HG02840 (cell line): ENCODE measurements around the gene VWA3A.
A peak's percentile ranks its signal among the peaks of the same experiment; 100 is the strongest.
"Not testable (repeated sequence)": the region's sequence is repeated elsewhere in the genome, so short reads cannot be mapped to it uniquely, and the experiment has no call there.

Experiments used
- ATAC-seq: cut with Tn5 transposase; IDR thresholded peaks from one replicate; pipeline ENCODE4 v1.9.1; 2021; ENCODE audit warnings: mild to moderate bottlenecking, moderate library complexity, moderate number of reproducible peaks; ENCODE audit not compliant: unreplicated experiment, low FRiP score

The VWA3A gene

GRCh38 chr16:22196559-22197168 is 104.3 kb downstream of the VWA3A start:
- not testable (repeated sequence) for ATAC-seq

- ATAC-seq = no peak
Observed at GRCh38 chr16:22198547-22199293, 106.4 kb downstream of the VWA3A start.

- no peak for ATAC-seq
Observed at GRCh38 chr16:22202261-22202637, 109.9 kb downstream of the VWA3A start.

- ATAC-seq = no peak
Observed at GRCh38 chr16:22203091-22203490, 110.8 kb downstream of the VWA3A start.

GRCh38 chr16:22204091-22204655 is 111.8 kb downstream of the VWA3A start:
- no peak for ATAC-seq

GRCh38 chr16:22205577-22206012 is 113.3 kb downstream of the VWA3A start:
- ATAC-seq = no peak

- ATAC-seq = peak; percentile 73
Observed at GRCh38 chr16:22206013-22206841, 113.9 kb downstream of the VWA3A start, which contains the start of gene EEF2K. TSS of gene EEF2K (plus strand) at chr16:22206278. CDS start at chr16:22225730, 19,452 bp downstream.
